Fibroblast of the aortic adventitia (primary cell): ENCODE data around the gene TAP1. TPM values are rescaled to one million over a fixed set of nuclear protein-coding genes. Genes with fewer than 3 reads are reported as not detected.

Experiments
- DNase-seq: peaks from one replicate; pipeline ENCODE4 v3.0.0-alpha.2; 2010; ENCODE audit warnings: low read depth
- H3K4me3 ChIP-seq: 2 replicates; pipeline ENCODE4 v1.5.1; 2011; ENCODE audit warnings: low read depth, mild to moderate bottlenecking, control low read depth, low read length, moderate library complexity
- CTCF ChIP-seq: IDR thresholded peaks from 2 replicates; pipeline ENCODE4 v1.5.1; 2011; ENCODE audit warnings: mild to moderate bottlenecking, low read length, control low read depth, inconsistent platforms; ENCODE audit not compliant: insufficient read depth
- total RNA-seq: library from RNA; depleted of rRNA; stranded (reverse); fragments of >200 nt; gene quantifications from 2 replicates; pipeline ENCODE4 v1.2.3, GENCODE V29; 2012; ENCODE audit warnings: low replicate concordance

The TAP1 gene
- total RNA-seq, 1 donor = 25.2 TPM

GRCh38 chr6:32843979-32844838, 9.3 kb downstream of the TAP1 start, which contains the start of gene PSMB8:
Gene PSMB8, minus strand, starts transcription at chr6:32844047. Its CDS starts 51 bp downstream, at chr6:32843996.
- H3K4me3 ChIP-seq = peak within 1 kb of the TSS; percentile 88
- DNase-seq = peak; percentile 92
- peak; percentile 30 for TF ChIP-seq CTCF

- peak overlapping the region; percentile 88 for H3K4me3 ChIP-seq
- DNase-seq = peak; percentile 23
- TF ChIP-seq CTCF = no peak
Observed at GRCh38 chr6:32843331-32843978, 10.0 kb downstream of the TAP1 start.

GRCh38 chr6:32842690-32843089, 10.8 kb downstream of the TAP1 start:
- H3K4me3 ChIP-seq = peak overlapping the region; percentile 88
- no peak for TF ChIP-seq CTCF
- DNase-seq = no peak

- DNase-seq = no peak
- H3K4me3 ChIP-seq = no peak overlapping the region
- no peak for TF ChIP-seq CTCF
Observed at GRCh38 chr6:32842021-32842650, 11.4 kb downstream of the TAP1 start.

GRCh38 chr6:32840604-32841246, 12.8 kb downstream of the TAP1 start:
- H3K4me3 ChIP-seq = no peak overlapping the region
- DNase-seq = no peak
- TF ChIP-seq CTCF = no peak

- H3K4me3 ChIP-seq = no peak overlapping the region
- no peak for TF ChIP-seq CTCF
- no peak for DNase-seq
Observed at GRCh38 chr6:32839356-32839755, 14.1 kb downstream of the TAP1 start.
